Measurements from ENCODE around the gene ITGA4. TPM values are rescaled to one million over a fixed set of nuclear protein-coding genes. Genes with fewer than 3 reads are reported as not detected.

Gene ITGA4
- 46.3 and 84.8 TPM in 2 replicates for total RNA-seq

GRCh38 chr2:181457121-181457740, at the start of gene ITGA4:
ITGA4 (plus strand) TSS chr2:181457386; CDS start chr2:181457655, 269 bp downstream.

Other genes starting within 250 kb of the ITGA4 start
- gene CERKL, start 199.7 kb downstream of the ITGA4 start, total RNA-seq: 0.09 TPM in 1 of 2 replicates, not detected in the other
- gene NEUROD1, start 223.1 kb downstream of the ITGA4 start, total RNA-seq: not detected in 2 replicates

All from bronchial smooth muscle cell (primary cell).